ENCODE results near the gene ARL6IP5.

DNA sequence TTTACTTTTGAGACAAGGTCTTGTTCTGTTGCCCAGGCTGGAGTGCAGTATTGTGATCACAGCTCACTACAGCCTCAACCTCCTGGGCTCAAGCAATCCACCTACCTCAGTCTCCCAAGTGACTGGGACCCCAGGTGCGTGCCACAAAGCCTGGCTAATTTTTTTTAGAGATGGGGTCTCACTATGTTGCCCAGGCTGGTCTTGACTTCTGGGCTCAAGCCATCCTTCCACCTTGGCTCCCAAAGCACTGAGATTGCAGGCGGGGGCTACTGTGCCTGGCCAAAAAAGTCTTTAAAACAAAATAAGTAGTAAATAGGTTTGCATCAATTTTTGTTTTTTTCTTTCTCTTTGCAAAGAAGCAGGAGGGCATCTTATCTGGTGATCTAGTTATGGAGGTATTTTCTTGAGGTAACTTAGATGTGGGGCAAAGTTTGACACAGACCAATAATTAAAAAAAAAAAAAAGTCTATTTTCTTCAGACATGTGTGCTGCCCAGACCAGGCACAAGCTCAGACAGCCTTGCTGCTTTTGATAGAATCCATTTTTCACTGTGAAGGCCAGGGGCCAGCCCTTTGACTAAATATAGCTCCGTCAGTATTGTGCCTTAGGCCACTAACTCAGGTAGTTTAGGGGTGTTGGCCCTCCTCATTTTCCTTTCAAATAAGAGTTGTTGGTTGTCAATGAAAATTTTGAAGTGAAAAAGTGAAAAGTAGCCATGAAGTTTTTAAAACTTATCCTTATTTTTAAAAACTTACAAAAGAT is 2.5 kb downstream of the ARL6IP5 start:
- TF ChIP-seq, protein P1, sequence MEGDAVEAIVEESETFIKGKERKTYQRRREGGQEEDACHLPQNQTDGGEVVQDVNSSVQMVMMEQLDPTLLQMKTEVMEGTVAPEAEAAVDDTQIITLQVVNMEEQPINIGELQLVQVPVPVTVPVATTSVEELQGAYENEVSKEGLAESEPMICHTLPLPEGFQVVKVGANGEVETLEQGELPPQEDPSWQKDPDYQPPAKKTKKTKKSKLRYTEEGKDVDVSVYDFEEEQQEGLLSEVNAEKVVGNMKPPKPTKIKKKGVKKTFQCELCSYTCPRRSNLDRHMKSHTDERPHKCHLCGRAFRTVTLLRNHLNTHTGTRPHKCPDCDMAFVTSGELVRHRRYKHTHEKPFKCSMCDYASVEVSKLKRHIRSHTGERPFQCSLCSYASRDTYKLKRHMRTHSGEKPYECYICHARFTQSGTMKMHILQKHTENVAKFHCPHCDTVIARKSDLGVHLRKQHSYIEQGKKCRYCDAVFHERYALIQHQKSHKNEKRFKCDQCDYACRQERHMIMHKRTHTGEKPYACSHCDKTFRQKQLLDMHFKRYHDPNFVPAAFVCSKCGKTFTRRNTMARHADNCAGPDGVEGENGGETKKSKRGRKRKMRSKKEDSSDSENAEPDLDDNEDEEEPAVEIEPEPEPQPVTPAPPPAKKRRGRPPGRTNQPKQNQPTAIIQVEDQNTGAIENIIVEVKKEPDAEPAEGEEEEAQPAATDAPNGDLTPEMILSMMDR (conservative IDR thresholded peaks at IDR 0.05 in 1 of 2, IDR thresholded peaks at IDR 0.05 in 1 of 2; ENCODE audit: extremely low read depth in 1 of 2, insufficient read depth in 1 of 2, low read depth in 1 of 2, low read length in 2 of 2), result no peak
- no peak for TF ChIP-seq EZH2 (IDR thresholded peaks at IDR 0.05; ENCODE audit: borderline replicate concordance, low read length)
